ENCODE results near the gene NID1. TPM values are rescaled to one million over a fixed set of nuclear protein-coding genes. Genes with fewer than 3 reads are reported as not detected.
"Not testable (repeated sequence)": the region's sequence is repeated elsewhere in the genome, so short reads cannot be mapped to it uniquely, and the experiment has no call there.

Gene NID1
- total RNA-seq, 1 donor from 2014 or later, result 32.5 TPM

DNA sequence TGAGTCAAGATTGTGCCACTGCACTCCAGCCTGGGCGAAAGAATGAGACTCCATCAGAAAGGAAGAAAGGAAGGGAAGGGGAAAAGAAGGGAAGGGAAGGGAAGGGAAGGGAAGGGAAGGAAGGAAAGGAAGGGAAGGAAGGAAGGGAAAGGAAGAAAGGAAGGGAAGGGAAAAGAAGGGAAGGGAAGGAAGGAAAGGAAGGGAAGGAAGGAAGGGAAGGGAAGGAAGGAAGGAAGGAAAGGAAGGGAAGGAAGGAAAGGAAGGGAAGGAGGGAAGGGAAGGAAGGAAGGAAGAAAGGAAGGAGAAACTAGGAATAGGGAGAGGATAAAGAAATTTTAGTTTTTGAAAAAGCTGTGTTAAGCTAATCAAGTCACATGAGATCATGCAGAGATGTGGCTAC, 33.4 kb upstream of the NID1 start:
- H3K4me1 Mint-ChIP-seq, result no peaks in the 10 kb centered on the region
- no peak for DNase-seq (ENCODE audit: low spot score)
- Histone ChIP-seq H3K4me3 (no peak overlapping the region), H3K9ac (no peak overlapping the region), H3K4me2 (no peak overlapping the region), H3K36me3 (no peaks in the 10 kb centered on the region), H3K4me1 (no peaks in the 10 kb centered on the region), H3F3A (ENCODE audit: low read depth) (no peaks in the 10 kb centered on the region), H3K79me2 (ENCODE audit: low read depth) (no peaks in the 10 kb centered on the region), H3K9me3 (ENCODE audit: low read depth) (no peaks in the 10 kb centered on the region), H3K27me3 (no peaks in the 10 kb centered on the region), H2AFZ (replicated peaks) (no peak overlapping the region), H3K27ac (no peak overlapping the region), H4K20me1 (ENCODE audit: low read depth) (no peaks in the 10 kb centered on the region)
- TF ChIP-seq EZH2 (IDR thresholded peaks at IDR 0.05) (no peak), CTCF (IDR thresholded peaks at IDR 0.05) (no peak)
- H3K27ac Mint-ChIP-seq, result no peak overlapping the region
- peaks cover 22% of the 10 kb centered on the region for H3K9me3 Mint-ChIP-seq
- no peak overlapping the region for H3K4me3 Mint-ChIP-seq
- H3K27me3 Mint-ChIP-seq (ENCODE audit: insufficient read depth, low read depth), result peaks cover 11% of the 10 kb centered on the region
- H3K36me3 Mint-ChIP-seq, result peaks cover 6% of the 10 kb centered on the region

- DNase-seq (ENCODE audit: low spot score), result peak; percentile 33
- not testable (repeated sequence) for H3K9ac ChIP-seq; H3F3A ChIP-seq (ENCODE audit: low read depth); H3K79me2 ChIP-seq (ENCODE audit: low read depth); H3K36me3 ChIP-seq; H3K36me3 Mint-ChIP-seq; H3K27ac ChIP-seq; H3K27me3 ChIP-seq; H3K4me2 ChIP-seq; H3K4me3 ChIP-seq; H3K27ac Mint-ChIP-seq; H3K4me1 ChIP-seq; H3K9me3 ChIP-seq (ENCODE audit: low read depth); H3K4me1 Mint-ChIP-seq; H2AFZ ChIP-seq (replicated peaks); H4K20me1 ChIP-seq (ENCODE audit: low read depth)
- Mint-ChIP-seq H3K9me3 (peaks cover 22% of the 10 kb centered on the region), H3K4me3 (peak overlapping the region; percentile 51), H3K27me3 (ENCODE audit: insufficient read depth, low read depth) (peaks cover 11% of the 10 kb centered on the region)
Measured at GRCh38 chr1:236096660-236097482, 32.0 kb upstream of the NID1 start.

DNA sequence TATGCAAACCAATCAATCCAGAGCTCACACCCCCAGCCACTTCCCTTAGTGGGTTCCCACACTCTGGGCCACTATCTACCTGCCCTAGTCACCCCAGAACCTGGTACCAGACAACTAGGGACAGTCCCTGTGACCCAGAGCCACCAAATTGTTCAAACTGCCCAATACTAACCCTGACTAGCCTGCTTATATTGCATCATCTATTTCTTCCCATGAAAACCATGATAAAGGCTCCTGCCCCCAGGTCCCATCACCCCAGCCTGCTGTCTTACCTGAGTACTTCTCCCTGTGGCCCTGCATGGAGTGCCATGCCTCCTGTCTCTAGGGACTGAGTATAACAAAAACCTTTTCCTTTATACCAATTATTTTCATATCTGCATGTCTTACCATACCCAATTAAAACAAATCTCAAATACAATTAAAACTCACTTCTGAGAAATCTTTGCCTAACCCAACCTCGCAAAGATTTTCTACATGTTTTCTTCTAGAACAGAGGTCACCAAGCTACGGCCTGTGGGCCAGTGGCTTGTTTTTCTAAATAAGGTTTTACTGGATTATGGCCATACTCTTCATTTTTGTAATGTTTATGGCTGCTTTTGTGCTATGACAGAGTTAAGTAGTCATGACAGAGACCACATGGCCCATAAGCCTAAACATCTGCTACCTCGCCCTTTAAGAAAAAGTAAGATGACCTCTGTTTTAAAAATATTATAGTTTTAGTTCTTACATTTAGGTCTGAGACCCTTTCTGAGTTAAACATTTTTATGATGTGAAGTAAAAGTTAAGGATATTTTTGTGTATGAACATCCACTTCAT, 31.0 kb upstream of the NID1 start:
- H3K4me3 Mint-ChIP-seq, result no peak overlapping the region
- Histone ChIP-seq H3K4me2 (no peak overlapping the region), H3K36me3 (no peaks in the 10 kb centered on the region), H3K27me3 (no peaks in the 10 kb centered on the region), H2AFZ (replicated peaks) (no peak overlapping the region), H4K20me1 (ENCODE audit: low read depth) (no peaks in the 10 kb centered on the region), H3K4me3 (no peak overlapping the region), H3K9me3 (ENCODE audit: low read depth) (no peaks in the 10 kb centered on the region), H3K27ac (no peak overlapping the region), H3K9ac (no peak overlapping the region), H3K79me2 (ENCODE audit: low read depth) (no peaks in the 10 kb centered on the region), H3F3A (ENCODE audit: low read depth) (no peaks in the 10 kb centered on the region), H3K4me1 (no peaks in the 10 kb centered on the region)
- peaks cover 6% of the 10 kb centered on the region for H3K36me3 Mint-ChIP-seq
- TF ChIP-seq CTCF (IDR thresholded peaks at IDR 0.05) (no peak), EZH2phosphoT487 (IDR thresholded peaks at IDR 0.05) (no peak), EZH2 (IDR thresholded peaks at IDR 0.05) (no peak)
- no peak for DNase-seq (ENCODE audit: low spot score)
- H3K9me3 Mint-ChIP-seq, result peaks cover 22% of the 10 kb centered on the region
- peaks cover 3% of the 10 kb centered on the region for H3K4me1 Mint-ChIP-seq
- peaks cover 11% of the 10 kb centered on the region for H3K27me3 Mint-ChIP-seq (ENCODE audit: insufficient read depth, low read depth)
- H3K27ac Mint-ChIP-seq, result no peak overlapping the region

GRCh38 chr1:236092899-236093298, 28.0 kb upstream of the NID1 start:
- H3K4me3 Mint-ChIP-seq, result no peak overlapping the region
- no peaks in the 10 kb centered on the region for H3F3A ChIP-seq (ENCODE audit: low read depth)
- no peak overlapping the region for H3K27ac Mint-ChIP-seq
- H3K4me1 Mint-ChIP-seq, result peaks cover 3% of the 10 kb centered on the region
- DNase-seq (ENCODE audit: low spot score), result no peak
- no peak overlapping the region for H3K27ac ChIP-seq
- H2AFZ ChIP-seq (replicated peaks), result no peak overlapping the region
- no peak overlapping the region for H3K9ac ChIP-seq
- no peaks in the 10 kb centered on the region for H3K4me1 ChIP-seq
- H3K4me3 ChIP-seq, result no peak overlapping the region
- H3K36me3 Mint-ChIP-seq, result peaks cover 6% of the 10 kb centered on the region
- H3K9me3 Mint-ChIP-seq, result peaks cover 22% of the 10 kb centered on the region
- H3K4me2 ChIP-seq, result no peak overlapping the region
- peaks cover 12% of the 10 kb centered on the region for H3K27me3 Mint-ChIP-seq (ENCODE audit: insufficient read depth, low read depth)
- H4K20me1 ChIP-seq (ENCODE audit: low read depth), result no peaks in the 10 kb centered on the region
- no peaks in the 10 kb centered on the region for H3K9me3 ChIP-seq (ENCODE audit: low read depth)
- H3K36me3 ChIP-seq, result no peaks in the 10 kb centered on the region
- no peaks in the 10 kb centered on the region for H3K79me2 ChIP-seq (ENCODE audit: low read depth)
- H3K27me3 ChIP-seq, result no peaks in the 10 kb centered on the region
- TF ChIP-seq CTCF (IDR thresholded peaks at IDR 0.05), result no peak
- TF ChIP-seq EZH2 (IDR thresholded peaks at IDR 0.05), result no peak
- no peak for TF ChIP-seq EZH2phosphoT487 (IDR thresholded peaks at IDR 0.05)
